GM21825 (cell line): ENCODE results near the gene CADM1.

Source experiments
- ATAC-seq: cut with Tn5 transposase; IDR thresholded peaks from one replicate; pipeline ENCODE4 v1.9.1; 2021; ENCODE audit warnings: mild to moderate bottlenecking, moderate library complexity; ENCODE audit not compliant: unreplicated experiment

CADM1 gene

GRCh38 chr11:115409116-115409670 lies 95.0 kb downstream of the CADM1 start:
- no peak for ATAC-seq

DNA sequence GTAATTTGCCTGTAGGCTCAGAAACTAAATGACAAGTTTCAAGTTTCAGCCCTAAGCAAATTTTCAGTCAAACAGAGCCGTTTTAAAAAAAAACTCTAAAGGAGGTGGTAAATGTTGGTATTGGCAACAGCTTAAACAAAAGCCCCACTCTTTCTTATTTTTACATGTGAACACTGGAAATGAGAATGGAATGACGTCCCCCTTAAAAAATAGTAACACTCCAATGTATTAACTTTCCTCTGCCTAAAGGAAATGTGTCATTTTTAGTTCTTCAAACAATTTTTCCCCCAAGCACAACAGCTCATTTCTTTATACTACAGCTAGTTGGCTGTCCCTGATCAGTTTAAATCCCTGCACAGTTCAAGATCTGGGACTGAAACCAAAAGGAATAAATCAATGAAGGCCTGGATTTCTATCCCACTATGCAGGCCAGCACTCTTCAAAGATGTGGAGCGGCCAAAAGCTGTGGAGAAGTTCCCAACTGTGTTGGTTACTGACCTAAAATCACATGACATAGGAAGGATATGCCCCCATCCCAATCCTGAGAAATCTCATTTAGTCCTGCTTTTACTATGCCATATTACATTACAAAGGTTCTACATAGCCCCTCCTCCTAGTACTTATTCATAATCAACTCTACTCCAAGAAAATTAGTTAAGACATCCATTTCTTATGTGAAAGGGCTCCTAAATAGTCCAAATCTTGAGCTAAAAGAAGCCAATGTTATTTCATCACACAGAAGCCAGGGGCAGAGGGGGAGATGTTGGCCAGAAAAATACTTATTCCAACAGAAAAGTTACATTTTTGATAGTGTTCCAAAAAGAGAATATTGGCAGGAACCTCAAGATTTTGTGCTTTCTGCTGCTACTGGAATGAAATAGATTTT lies 95.9 kb downstream of the CADM1 start:
- ATAC-seq, result no peak

- ATAC-seq, result no peak
Observed at GRCh38 chr11:115407496-115407895, 96.7 kb downstream of the CADM1 start.

DNA sequence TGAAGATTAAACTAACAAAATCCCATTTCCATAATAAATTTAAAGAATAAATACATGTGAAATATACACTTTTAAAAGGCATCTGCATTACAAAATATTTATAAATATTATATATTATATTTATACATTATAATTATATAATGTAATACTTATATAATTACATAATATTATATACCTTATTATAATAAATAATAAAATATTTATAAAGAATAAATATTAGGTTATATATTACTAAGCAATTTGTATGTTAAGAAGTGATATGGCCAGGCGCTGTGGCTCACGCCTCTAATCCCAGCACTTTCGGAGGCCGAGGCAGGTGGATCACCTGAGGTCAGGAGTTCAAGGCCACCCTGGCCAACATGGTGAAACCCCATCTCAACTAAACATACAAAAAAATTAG lies 97.8 kb downstream of the CADM1 start:
- ATAC-seq, result no peak

GRCh38 chr11:115398333-115399080 lies 105.7 kb downstream of the CADM1 start:
- ATAC-seq, result no peak

DNA sequence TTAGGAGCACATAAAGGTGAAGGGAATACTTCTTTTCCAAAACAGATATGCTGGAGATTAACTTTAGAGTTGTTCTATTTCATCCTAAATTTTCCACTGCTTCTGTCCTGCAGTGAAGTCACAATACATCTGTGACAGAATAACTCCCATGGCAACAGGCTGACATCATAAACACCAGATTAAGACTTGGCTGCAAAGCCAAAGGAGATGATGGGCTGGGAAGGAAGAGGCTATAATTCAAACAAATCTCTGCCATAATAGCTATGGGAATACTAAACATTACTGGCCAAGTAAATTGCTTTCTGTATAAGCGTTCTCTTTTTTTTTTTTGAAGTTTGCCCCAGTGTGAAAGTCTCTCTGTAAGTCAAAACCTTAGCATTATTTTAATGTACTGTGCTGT lies 107.7 kb downstream of the CADM1 start:
- no peak for ATAC-seq

GRCh38 chr11:115393950-115394349 lies 110.3 kb downstream of the CADM1 start:
- no peak for ATAC-seq

- no peak for ATAC-seq
Observed at GRCh38 chr11:115391598-115391997, 112.6 kb downstream of the CADM1 start.

GRCh38 chr11:115391160-115391559 lies 113.1 kb downstream of the CADM1 start:
- no peak for ATAC-seq

GRCh38 chr11:115390441-115390840 lies 113.8 kb downstream of the CADM1 start:
- ATAC-seq, result no peak

GRCh38 chr11:115389790-115390189 lies 114.4 kb downstream of the CADM1 start:
- no peak for ATAC-seq

GRCh38 chr11:115385226-115385625 lies 119.0 kb downstream of the CADM1 start:
- no peak for ATAC-seq

GRCh38 chr11:115384236-115384635 lies 120.0 kb downstream of the CADM1 start:
- ATAC-seq, result no peak

GRCh38 chr11:115383431-115383830 lies 120.8 kb downstream of the CADM1 start:
- no peak for ATAC-seq

DNA sequence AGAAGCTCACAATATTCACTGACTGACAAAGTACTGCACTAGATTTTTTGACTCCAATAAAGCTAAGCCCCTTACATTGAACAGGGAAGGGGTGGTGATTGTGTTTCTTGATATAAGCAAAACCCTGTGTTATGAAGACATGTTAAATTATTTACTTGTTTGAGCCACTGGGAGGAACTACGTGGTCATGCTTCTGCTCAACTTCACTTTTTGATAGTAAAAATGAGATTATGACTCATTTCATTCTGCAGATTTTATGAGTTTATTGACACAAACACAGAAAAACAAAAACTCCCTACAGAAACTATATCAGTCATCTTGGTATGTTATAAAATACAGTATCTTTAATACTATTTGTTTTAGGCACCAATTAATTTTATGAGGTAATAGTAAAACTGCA lies 124.7 kb downstream of the CADM1 start:
- ATAC-seq, result no peak

DNA sequence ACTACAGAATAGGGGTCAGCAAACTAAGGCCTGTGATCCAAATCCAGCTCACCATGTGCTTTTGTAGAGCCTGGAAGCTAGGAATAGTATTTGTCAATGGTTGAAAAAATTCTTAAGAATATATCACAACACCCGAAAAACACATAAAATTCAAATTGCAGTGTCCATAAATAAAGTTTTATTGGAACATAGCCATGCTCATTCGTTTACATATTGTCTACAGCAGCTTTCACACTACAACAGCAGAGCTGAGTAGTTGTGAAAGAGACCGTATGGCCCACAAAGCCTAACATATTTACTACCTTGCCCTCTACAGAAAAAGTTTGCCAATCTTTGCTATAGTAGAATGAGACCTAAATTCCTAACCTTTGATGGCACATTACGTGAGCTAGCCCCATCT lies 125.7 kb downstream of the CADM1 start:
- ATAC-seq, result no peak

DNA sequence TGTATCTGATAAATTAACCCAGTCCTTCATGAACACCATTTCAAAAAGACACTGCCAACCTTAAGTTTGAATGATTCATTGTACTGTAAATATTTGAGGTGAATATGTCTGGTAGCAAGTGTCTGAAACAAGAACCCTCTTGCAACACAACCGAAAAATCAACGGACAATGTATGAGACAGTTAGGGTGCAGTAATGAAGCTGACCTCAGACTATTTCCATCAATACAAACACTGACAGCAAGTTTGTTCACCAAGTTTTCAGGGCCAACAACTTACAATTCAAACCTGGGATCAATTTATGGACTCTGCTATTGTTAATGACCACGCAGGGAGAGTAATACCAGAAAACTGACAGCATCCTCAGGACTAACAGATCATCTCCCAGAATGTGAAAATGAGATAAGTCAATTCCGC lies 126.3 kb downstream of the CADM1 start:
- ATAC-seq, result no peak

GRCh38 chr11:115368616-115369015 lies 135.6 kb downstream of the CADM1 start:
- ATAC-seq, result no peak

DNA sequence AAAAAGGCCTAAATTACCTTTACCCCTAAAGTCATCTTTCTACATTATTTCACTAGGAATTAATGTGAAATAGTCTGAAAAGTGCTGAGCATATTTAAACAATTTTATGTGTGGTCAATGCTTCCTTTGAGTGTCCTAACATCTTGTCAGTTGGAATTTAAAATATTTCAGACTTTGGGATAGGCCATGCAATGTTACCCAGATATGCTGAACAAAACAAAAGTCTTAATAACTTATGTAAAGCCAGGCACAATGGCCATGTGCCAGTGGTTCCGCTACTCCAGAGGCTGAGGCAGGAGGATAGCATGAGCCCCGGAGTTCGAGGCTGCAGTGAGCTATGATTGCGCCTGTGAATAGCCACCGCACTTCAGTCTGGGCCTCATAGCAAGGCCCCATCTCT lies 137.4 kb downstream of the CADM1 start:
- ATAC-seq, result no peak

GRCh38 chr11:115365907-115366306 lies 138.3 kb downstream of the CADM1 start:
- no peak for ATAC-seq

DNA sequence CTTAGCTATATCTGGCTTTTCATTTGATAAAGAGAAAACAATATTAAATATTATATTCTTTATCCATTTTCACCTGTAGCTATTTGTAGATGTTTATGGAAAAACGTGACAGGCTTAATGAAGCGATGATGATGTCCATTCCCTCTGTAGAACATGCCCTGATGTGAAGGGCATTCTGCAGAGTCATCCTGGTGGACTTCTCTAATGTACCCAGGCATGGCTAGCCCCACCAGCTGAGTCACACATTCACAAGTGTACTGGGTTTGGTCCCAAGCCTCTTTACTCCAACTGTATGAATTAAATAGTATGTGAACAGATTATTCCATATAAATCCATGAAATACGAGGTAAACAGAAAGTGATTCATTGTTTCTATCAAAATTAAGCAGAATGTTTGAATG lies 139.3 kb downstream of the CADM1 start:
- ATAC-seq, result no peak

GRCh38 chr11:115363921-115364320 lies 140.3 kb downstream of the CADM1 start:
- ATAC-seq, result no peak
